Measurements from ENCODE around the gene PLCXD3. TPM values are rescaled to one million over a fixed set of nuclear protein-coding genes. Genes with fewer than 3 reads are reported as not detected.
A peak's percentile ranks its signal among the peaks of the same experiment; 100 is the strongest.
"Not testable (repeated sequence)": the region's sequence is repeated elsewhere in the genome, so short reads cannot be mapped to it uniquely, and the experiment has no call there.

Gene PLCXD3
- polyA plus RNA-seq, 3 donors from 2014 or later, result not detected

DNA sequence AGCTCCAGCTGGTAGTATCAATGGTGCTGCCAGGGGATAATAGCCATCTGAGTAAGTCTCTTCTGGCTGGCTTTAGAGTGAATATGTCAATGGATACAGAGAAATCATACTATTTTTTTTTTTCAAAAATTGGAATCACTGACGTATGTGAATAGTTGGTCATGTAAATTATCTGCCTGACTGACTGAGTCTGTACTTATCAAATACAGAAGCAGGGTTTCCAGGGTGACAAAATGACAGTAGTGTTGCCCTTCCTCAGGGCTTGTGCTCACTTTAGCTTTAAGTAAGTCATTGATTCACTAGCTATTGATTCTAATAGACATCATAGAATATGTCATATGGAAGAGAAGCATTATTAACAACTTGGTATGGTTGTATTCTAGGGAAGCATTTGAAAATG is 171.1 kb downstream of the PLCXD3 start:
- H3K27me3 Mint-ChIP-seq (ENCODE audit: low read depth in 3 of 3), result no peaks in the 10 kb centered on the region
- no peaks in the 10 kb centered on the region for H3K36me3 Mint-ChIP-seq
- H3K4me3 Mint-ChIP-seq, result no peak overlapping the region
- DNase-seq, result no peak
- no peaks in the 10 kb centered on the region for H3K4me1 Mint-ChIP-seq
- peaks cover 0 to 5% (median 1%) of the 10 kb centered on the region in 6 donors for H3K9me3 Mint-ChIP-seq
- no peak overlapping the region for H3K27ac Mint-ChIP-seq

DNA sequence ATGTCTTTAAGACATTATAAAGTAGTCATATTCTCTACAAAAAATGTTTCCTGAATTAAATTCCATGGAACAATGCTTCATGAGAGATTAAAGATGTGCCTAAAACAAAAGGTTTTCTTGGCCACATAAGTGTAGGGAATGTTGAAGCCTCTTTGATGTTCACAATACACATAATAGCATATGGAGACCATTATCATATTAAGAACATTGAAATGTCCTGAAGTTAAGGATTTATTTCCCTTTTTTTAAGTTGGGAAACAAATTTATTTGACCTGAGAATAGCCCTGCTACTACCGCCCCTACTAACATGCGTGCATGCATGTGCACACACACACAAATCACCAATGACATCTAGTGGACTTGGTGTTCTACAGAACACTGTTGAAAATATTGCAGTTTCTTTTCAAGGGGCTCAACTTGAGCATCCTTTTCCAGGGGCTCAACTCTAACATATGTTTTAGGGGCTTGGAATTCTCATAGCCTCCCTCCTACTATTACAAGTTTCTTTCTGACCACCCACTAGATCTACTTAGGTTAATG is 172.2 kb downstream of the PLCXD3 start:
- H3K36me3 Mint-ChIP-seq, result peaks cover 0 to 3% (median 0%) of the 10 kb centered on the region in 3 donors
- H3K4me3 Mint-ChIP-seq, result no peak overlapping the region
- H3K27me3 Mint-ChIP-seq (ENCODE audit: low read depth in 3 of 3), result no peaks in the 10 kb centered on the region
- H3K4me1 Mint-ChIP-seq, result no peaks in the 10 kb centered on the region
- peaks cover 0 to 7% (median 3%) of the 10 kb centered on the region in 6 donors for H3K9me3 Mint-ChIP-seq
- H3K27ac Mint-ChIP-seq, result no peak overlapping the region
- DNase-seq, result no peak

DNA sequence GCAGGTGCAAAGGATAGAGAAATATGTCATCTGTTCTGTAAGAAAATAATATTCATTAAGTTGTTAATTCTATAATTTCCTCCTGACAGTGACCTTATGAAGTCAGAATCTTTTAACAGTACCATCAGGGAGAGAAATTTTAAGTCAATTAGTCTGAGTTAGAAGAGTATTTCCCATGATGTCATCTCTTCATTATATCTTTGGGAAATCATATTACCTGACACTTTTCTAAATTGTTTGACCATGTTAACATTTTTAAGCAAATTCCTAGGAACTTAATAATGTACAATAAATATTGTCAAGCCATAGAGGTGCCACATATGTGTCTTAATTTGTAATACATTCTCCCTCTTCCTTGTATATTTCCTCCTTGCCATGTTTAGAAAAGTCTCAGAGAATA is 172.7 kb downstream of the PLCXD3 start:
- Mint-ChIP-seq H3K27me3 (ENCODE audit: low read depth in 3 of 3) (no peaks in the 10 kb centered on the region), H3K4me1 (no peaks in the 10 kb centered on the region), H3K9me3 (peaks cover 1 to 7% (median 3%) of the 10 kb centered on the region in 6 donors), H3K36me3 (peaks cover 0 to 4% (median 0%) of the 10 kb centered on the region in 3 donors), H3K4me3 (no peak overlapping the region), H3K27ac (no peak overlapping the region)
- no peak for DNase-seq

DNA sequence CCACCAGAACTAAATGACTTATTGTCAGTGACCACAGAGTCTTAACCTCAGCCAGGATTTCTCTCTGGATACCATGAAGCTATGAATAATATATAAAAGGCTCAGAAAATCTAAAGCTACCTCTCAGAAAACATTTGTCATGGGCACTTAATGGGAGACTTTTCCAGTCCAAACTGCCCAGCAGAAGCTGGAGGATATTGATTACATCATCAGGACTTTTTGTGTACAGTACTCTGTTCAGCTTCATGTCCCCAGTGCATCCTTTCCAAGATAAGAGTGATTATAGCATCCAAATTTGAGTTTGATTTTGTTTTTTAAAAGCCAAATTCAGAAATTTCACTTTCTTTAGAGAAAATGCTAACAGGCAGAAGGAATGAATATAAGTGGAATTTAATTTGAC is 173.2 kb downstream of the PLCXD3 start:
- Mint-ChIP-seq H3K4me3 (no peak overlapping the region), H3K27me3 (ENCODE audit: low read depth in 3 of 3) (no peaks in the 10 kb centered on the region), H3K27ac (no peak overlapping the region), H3K36me3 (peaks cover 0 to 4% (median 0%) of the 10 kb centered on the region in 3 donors), H3K4me1 (no peaks in the 10 kb centered on the region), H3K9me3 (peaks cover 3 to 7% (median 3%) of the 10 kb centered on the region in 6 donors)
- no peak for DNase-seq

DNA sequence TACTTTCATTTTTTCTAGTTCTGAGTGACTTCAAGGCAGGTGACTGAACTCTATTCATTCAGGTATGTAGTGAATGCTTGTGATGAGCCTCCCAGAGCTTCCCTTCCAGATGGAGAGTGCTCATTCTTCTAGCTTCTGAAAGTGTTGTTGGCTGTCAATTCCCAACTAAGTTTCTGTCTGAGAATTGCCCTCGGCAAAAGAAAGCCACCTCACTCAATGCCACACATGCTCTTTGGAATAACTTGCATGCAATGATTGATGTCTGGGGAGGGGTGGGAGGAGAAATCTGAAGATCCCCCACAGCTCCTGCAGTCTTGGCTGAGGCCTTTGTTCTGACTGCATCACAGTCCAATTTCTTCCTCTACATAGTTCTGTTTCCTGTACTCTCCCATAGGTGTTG is 173.9 kb downstream of the PLCXD3 start:
- no peak overlapping the region for H3K4me3 Mint-ChIP-seq
- no peak for DNase-seq
- H3K4me1 Mint-ChIP-seq, result no peaks in the 10 kb centered on the region

DNA sequence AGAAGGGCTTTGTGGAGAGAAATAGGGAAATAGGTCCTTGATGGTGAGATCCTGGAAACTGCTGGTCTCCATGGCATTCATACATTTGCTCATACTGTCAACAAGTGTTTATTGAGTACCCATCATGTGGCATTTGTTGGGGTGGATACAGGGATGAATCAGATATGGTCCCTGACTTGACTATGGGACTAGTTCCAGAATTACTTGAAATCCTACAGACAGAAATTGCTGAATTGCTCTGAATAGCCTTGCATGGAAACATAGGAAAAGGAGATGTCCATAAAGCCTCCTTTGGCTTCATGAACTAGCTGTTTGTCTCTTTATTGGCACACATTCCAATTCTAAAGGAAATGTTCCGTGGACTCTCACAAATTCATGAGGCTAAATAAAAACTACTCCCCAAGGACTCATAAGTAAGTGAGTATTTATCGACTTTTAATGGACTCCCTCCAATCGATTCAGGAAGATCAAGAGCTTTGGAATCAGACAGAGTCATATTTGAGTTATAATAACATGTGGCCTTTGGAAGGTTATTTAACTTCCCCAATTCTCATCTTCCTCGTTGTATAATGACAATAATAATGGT is 174.7 kb downstream of the PLCXD3 start:
- Mint-ChIP-seq H3K36me3 (peaks cover 0 to 4% (median 0%) of the 10 kb centered on the region in 3 donors), H3K4me1 (no peaks in the 10 kb centered on the region), H3K4me3 (no peak overlapping the region), H3K27me3 (ENCODE audit: low read depth in 3 of 3) (no peaks in the 10 kb centered on the region), H3K27ac (no peak overlapping the region), H3K9me3 (peaks cover 0 to 7% (median 3%) of the 10 kb centered on the region in 6 donors)
- no peak for DNase-seq

More for the DNA sequence above, 173.9 kb downstream of the PLCXD3 start:
- H3K36me3 Mint-ChIP-seq, result peaks cover 0 to 4% (median 0%) of the 10 kb centered on the region in 3 donors
- H3K9me3 Mint-ChIP-seq, result peaks cover 0 to 7% (median 3%) of the 10 kb centered on the region in 6 donors
- H3K27ac Mint-ChIP-seq, result no peak overlapping the region
- no peaks in the 10 kb centered on the region for H3K27me3 Mint-ChIP-seq (ENCODE audit: low read depth in 3 of 3)

DNA sequence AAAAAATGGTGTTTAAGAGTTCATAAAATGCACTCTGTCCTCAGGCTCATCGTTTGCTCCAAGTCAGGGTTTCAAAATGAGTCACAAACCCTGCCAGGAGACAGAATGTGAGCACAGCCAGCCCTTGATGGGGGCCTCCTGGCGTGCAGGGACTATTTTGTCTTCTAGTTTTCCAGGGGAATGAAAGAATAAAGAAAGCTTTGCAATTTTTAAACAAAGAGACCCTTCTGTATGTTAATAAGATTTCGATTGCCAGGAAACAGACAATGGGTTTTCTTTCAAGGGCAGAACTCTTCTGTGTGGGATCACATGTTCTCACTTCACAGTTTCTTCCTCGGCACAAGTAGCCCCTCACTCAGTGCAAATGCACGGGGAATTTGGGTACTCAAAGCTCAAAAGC is 175.6 kb downstream of the PLCXD3 start:
- no peak for DNase-seq
- Mint-ChIP-seq H3K9me3 (peaks cover 0 to 11% (median 3%) of the 10 kb centered on the region in 6 donors), H3K36me3 (peaks cover 0 to 4% (median 0%) of the 10 kb centered on the region in 3 donors), H3K27ac (no peak overlapping the region), H3K27me3 (ENCODE audit: low read depth in 3 of 3) (no peaks in the 10 kb centered on the region), H3K4me1 (no peaks in the 10 kb centered on the region), H3K4me3 (no peak overlapping the region)

DNA sequence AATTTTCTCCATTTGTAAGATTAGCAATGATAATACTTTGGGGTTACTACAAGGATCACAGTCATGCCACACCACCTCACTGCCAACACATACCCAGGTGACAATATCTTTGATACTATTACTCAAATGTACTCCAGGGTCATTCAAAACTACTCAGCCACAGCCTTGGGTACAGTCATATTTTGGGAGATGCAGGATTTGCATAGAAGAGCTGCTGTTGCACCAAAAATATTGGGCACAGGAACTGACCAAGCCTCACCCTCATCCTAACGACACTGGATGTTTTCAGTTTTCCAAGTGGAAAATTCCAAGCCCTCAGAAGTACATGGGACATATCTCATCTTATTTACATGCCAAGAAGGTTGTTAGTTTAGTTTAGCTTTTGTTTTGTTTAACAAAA is 176.2 kb downstream of the PLCXD3 start:
- Mint-ChIP-seq H3K27me3 (ENCODE audit: low read depth in 3 of 3) (no peaks in the 10 kb centered on the region), H3K9me3 (peaks cover 0 to 11% (median 3%) of the 10 kb centered on the region in 6 donors), H3K4me1 (no peaks in the 10 kb centered on the region), H3K27ac (peak overlapping the region in 1 of 6 donors; percentile 24), H3K4me3 (no peak overlapping the region), H3K36me3 (peaks cover 0 to 4% (median 0%) of the 10 kb centered on the region in 3 donors)
- DNase-seq, result no peak

DNA sequence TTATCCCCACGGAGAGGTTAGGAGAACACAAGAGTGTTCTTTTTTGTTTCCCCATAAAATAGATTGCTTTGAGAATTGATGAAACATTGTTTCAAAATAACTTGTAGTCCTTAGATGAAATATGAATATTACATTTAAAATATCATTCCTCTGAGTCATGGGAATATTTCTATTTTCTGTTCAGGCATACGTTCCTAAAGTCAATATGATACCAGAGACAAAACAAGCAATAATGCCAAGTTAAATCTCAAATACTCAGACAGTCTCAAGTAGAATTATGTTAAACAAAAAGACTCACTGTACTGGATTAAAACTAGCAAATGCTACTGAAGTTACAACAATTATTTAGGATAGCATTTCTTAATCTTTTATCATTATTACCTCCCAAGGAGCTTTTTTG is 185.3 kb downstream of the PLCXD3 start:
- Mint-ChIP-seq H3K4me1 (no peaks in the 10 kb centered on the region), H3K36me3 (no peaks in the 10 kb centered on the region), H3K27me3 (ENCODE audit: low read depth in 3 of 3) (peaks cover 0 to 1% (median 0%) of the 10 kb centered on the region in 3 donors), H3K4me3 (no peak overlapping the region), H3K27ac (no peak overlapping the region), H3K9me3 (peaks cover 7 to 33% (median 11%) of the 10 kb centered on the region in 6 donors)
- no peak for DNase-seq

DNA sequence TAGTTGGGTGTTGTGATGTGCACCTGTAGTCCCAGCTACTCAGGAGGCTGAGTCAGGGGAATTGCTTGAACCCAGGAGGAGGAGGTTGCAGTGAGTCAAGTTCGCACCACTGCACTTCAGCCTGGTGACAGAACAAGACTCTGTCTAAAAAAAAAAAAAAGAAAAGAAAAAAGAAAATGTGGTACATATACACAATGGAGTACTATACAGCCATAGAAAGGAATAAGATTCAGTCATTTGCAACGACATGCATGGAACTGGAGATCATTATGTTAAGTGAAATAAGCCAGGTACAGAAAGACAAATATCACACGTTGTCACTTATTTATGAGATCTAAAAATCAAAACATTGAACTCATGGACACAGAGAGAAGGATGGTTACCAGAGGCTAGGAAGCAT is 187.6 kb downstream of the PLCXD3 start:
- H3K4me3 Mint-ChIP-seq; H3K27ac Mint-ChIP-seq; DNase-seq; H3K4me1 Mint-ChIP-seq; H3K36me3 Mint-ChIP-seq; H3K27me3 Mint-ChIP-seq (ENCODE audit: low read depth in 3 of 3): not testable (repeated sequence)
- H3K9me3 Mint-ChIP-seq, result peaks cover 3 to 25% (median 16%) of the 10 kb centered on the region in 6 donors

DNA sequence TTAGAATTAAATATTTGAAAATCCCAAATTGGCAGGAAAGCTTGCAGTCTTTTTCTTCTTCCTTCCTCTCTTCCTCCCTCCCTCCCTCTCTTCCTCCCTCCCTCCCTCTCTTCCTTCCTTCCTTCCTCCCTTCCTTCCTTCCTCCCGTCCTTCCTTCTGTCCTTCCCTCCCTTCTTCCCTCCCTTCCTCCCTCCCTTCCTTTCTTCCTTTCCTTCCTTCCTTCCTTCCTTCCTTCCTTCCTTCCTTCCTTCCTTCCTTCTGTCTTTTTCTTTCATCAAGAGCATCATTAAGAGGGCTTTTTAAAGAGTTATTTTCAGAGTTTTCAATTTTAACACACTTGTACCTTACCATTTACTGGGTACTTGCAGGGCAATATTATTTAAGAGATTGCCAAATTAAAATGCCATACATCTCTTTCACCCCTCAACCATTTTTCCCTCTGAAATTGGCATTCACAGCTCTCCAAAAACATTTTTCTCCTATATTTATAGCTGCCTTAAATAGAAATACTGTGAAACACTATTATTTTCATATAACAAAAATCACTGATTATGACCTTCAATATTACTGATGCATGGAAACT is 197.8 kb downstream of the PLCXD3 start:
- no peak overlapping the region for H3K27ac Mint-ChIP-seq
- peaks cover 2 to 14% (median 4%) of the 10 kb centered on the region in 6 donors for H3K9me3 Mint-ChIP-seq
- H3K36me3 Mint-ChIP-seq, result no peaks in the 10 kb centered on the region
- no peak overlapping the region for H3K4me3 Mint-ChIP-seq
- no peak for DNase-seq
- peaks cover 0 to 2% (median 0%) of the 10 kb centered on the region in 3 donors for H3K27me3 Mint-ChIP-seq (ENCODE audit: low read depth in 3 of 3)
- no peaks in the 10 kb centered on the region for H3K4me1 Mint-ChIP-seq

DNA sequence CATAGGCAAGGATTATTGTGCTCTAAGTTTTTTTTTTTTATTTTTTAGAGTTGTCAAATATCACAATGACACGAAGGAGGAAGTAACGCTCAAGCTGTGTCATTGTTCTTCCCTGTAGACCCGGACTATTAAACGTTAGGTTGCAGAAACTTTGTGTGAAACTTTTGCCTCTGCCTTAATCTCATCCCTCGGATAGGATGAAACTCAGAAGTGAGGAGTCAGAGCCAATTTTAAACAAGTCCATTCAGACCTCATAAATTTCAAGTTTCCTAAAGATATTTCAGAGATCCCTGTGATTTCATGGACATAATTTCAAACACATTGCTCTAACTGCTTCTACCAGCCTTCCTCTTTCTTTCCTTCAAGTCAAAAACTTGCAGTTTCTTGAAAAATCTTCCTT is 198.3 kb downstream of the PLCXD3 start:
- H3K4me1 Mint-ChIP-seq, result no peaks in the 10 kb centered on the region
- no peak overlapping the region for H3K27ac Mint-ChIP-seq
- peaks cover 0 to 2% (median 0%) of the 10 kb centered on the region in 3 donors for H3K27me3 Mint-ChIP-seq (ENCODE audit: low read depth in 3 of 3)
- no peaks in the 10 kb centered on the region for H3K36me3 Mint-ChIP-seq
- H3K9me3 Mint-ChIP-seq, result peaks cover 2 to 14% (median 6%) of the 10 kb centered on the region in 6 donors
- DNase-seq, result no peak
- H3K4me3 Mint-ChIP-seq, result no peak overlapping the region

DNA sequence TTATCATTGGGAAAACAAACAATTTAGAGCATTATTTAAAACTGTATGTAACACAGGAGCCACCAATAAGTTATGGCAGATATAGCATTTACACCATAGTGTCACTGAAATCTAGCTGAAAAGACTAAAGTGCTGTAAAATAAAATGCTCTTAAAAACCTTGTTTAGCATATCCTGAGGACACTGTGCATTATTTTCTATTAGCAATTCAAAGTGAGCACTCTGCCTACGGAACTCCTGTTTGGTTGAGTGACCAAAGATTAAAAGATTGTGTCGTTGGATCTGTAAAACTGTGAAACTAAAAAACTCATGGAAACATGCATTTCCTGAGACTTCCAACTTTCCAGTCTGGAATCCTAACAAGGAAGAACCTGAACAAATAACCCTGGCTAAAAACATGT is 201.1 kb downstream of the PLCXD3 start:
- H3K27me3 Mint-ChIP-seq (ENCODE audit: low read depth in 3 of 3), result peaks cover 0 to 2% (median 0%) of the 10 kb centered on the region in 3 donors
- no peak for DNase-seq
- no peaks in the 10 kb centered on the region for H3K4me1 Mint-ChIP-seq
- H3K4me3 Mint-ChIP-seq, result no peak overlapping the region
- peaks cover 1 to 8% (median 3%) of the 10 kb centered on the region in 6 donors for H3K9me3 Mint-ChIP-seq
- no peak overlapping the region for H3K27ac Mint-ChIP-seq
- no peaks in the 10 kb centered on the region for H3K36me3 Mint-ChIP-seq

DNA sequence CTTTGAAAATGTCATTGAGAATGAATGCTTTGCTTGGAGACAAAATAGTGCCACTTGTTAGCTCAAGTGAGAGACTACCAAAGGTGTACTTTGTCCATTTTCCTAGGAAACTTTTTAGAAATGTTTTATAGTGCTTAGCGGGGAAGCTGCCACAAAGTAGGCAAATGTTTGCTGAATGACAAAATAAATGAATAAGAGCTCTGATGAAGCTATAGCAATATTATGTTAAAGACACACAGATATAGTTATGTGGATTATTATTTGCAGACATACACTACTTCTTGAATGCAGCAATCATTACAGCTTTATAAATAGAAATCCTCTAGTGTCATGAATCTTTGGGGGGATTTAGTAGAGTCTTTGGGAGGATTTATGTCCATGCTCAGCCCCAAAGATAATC is 204.4 kb downstream of the PLCXD3 start:
- H3K4me3 Mint-ChIP-seq, result no peak overlapping the region
- DNase-seq, result no peak
- no peaks in the 10 kb centered on the region for H3K27me3 Mint-ChIP-seq (ENCODE audit: low read depth in 3 of 3)
- H3K36me3 Mint-ChIP-seq, result no peaks in the 10 kb centered on the region
- peaks cover 0 to 8% (median under 1%) of the 10 kb centered on the region in 6 donors for H3K9me3 Mint-ChIP-seq
- no peaks in the 10 kb centered on the region for H3K4me1 Mint-ChIP-seq
- H3K27ac Mint-ChIP-seq, result no peak overlapping the region
